Suprapubic skin (tissue), 3 donors: ENCODE results near the gene FCGBP.
"Not testable (repeated sequence)": the region's sequence is repeated elsewhere in the genome, so short reads cannot be mapped to it uniquely, and the experiment has no call there.

Experiments
- POLR2A ChIP-seq, 2 donors: fragments of 450-650 bp; IDR thresholded peaks; one replicate each; pipeline ENCODE4 v1.6.1; 2017; ENCODE audit warnings: antibody characterized with exemption in 2 of 2, mild to moderate bottlenecking in 2 of 2, moderate library complexity in 2 of 2
- TF ChIP-seq, protein P1 (sequence below), 2 donors: fragments of 200-600 bp in 1 of 2; fragments of 450-650 bp in 1 of 2; sonication (generic) in 1 of 2; IDR thresholded peaks; one replicate each; pipeline ENCODE4 v1.5.1; 2016 to 2019; ENCODE audit warnings: antibody characterized with exemption in 2 of 2, mild to moderate bottlenecking in 1 of 2, moderate library complexity in 1 of 2

DNA sequence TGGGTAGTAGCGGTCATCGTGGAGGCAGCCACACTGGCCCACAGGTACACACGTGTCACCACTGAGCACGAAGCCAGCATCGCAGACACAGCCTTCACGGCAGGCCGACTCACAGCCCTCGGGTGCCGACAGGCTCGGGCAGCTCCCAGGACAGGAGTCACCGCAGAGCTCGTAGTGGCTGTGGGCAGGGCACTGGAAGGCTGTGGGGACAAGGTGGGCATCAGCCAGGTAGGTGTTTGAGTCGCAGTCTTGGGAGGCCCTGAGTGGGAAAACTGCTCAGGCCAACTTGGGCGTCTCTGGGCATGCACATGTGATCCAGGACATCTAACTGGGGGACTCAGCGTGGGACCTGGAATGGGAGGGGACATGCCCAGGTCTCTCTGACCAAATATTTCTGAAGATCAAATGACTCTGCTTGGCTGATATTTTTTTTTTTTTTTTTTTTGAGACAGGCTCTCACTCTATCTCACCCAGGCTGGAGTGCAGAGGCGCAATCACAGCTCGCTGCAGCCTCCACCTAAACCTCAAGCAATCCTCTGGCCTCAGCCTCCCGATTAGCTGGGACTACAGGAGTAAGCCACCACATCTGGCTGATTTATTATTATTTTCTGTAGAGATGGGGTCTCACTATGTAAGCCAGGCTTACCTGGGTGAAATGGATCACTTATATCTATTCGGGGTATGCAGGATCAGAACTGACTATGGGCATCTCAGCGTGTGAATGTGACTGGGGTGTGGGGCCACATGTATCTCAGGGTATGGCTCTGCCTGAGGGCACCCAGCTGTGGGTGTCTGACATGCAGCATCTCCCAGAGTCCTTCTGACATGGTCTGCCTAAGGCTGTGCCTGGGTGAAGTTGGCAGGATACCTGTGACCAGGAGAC is 44.3 kb downstream of the FCGBP start:
- TF ChIP-seq, protein P1, sequence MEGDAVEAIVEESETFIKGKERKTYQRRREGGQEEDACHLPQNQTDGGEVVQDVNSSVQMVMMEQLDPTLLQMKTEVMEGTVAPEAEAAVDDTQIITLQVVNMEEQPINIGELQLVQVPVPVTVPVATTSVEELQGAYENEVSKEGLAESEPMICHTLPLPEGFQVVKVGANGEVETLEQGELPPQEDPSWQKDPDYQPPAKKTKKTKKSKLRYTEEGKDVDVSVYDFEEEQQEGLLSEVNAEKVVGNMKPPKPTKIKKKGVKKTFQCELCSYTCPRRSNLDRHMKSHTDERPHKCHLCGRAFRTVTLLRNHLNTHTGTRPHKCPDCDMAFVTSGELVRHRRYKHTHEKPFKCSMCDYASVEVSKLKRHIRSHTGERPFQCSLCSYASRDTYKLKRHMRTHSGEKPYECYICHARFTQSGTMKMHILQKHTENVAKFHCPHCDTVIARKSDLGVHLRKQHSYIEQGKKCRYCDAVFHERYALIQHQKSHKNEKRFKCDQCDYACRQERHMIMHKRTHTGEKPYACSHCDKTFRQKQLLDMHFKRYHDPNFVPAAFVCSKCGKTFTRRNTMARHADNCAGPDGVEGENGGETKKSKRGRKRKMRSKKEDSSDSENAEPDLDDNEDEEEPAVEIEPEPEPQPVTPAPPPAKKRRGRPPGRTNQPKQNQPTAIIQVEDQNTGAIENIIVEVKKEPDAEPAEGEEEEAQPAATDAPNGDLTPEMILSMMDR (IDR thresholded peaks at IDR 0.05), result not testable (repeated sequence)
- not testable (repeated sequence) for TF ChIP-seq POLR2A (IDR thresholded peaks at IDR 0.05)
